Osteocyte (in vitro differentiated cells): ENCODE data around the gene AGO4. TPM values are rescaled to one million over a fixed set of nuclear protein-coding genes. Genes with fewer than 3 reads are reported as not detected.
"Not testable (repeated sequence)": the region's sequence is repeated elsewhere in the genome, so short reads cannot be mapped to it uniquely, and the experiment has no call there.

Experiments
- DNase-seq: peaks from one replicate; pipeline ENCODE4 v3.0.0; 2021; ENCODE audit warnings: mixed read lengths; ENCODE audit not compliant: unreplicated experiment; ENCODE audit errors: extremely low spot score
- H3K27ac Mint-ChIP-seq: one replicate; pipeline ENCODE4 v1.8.0; 2021; ENCODE audit warnings: mild to moderate bottlenecking, mixed read lengths; ENCODE audit not compliant: unreplicated experiment
- H3K27me3 Mint-ChIP-seq: one replicate; pipeline ENCODE4 v1.8.0; 2021; ENCODE audit warnings: mixed read lengths; ENCODE audit not compliant: unreplicated experiment
- H3K36me3 Mint-ChIP-seq: one replicate; pipeline ENCODE4 v1.8.0; 2021; ENCODE audit warnings: mixed read lengths; ENCODE audit not compliant: unreplicated experiment
- H3K4me1 Mint-ChIP-seq: one replicate; pipeline ENCODE4 v1.8.0; 2021; ENCODE audit warnings: mixed read lengths; ENCODE audit not compliant: unreplicated experiment
- H3K4me3 Mint-ChIP-seq: one replicate; pipeline ENCODE4 v1.8.0; 2021; ENCODE audit warnings: mild to moderate bottlenecking, moderate library complexity, mixed read lengths; ENCODE audit not compliant: unreplicated experiment
- H3K9me3 Mint-ChIP-seq: one replicate; pipeline ENCODE4 v1.8.0; 2021; ENCODE audit warnings: mixed read lengths; ENCODE audit not compliant: unreplicated experiment
- CTCF ChIP-seq: fragments of 200-600 bp; sonication (generic); IDR thresholded peaks from 2 replicates; pipeline ENCODE4 v1.5.0; 2021; ENCODE audit warnings: antibody characterized with exemption, mild to moderate bottlenecking, moderate library complexity
- total RNA-seq: library from RNA; stranded (reverse); gene quantifications from 2 replicates; pipeline ENCODE4 v1.2.1, GENCODE V29; 2021

AGO4 gene
- total RNA-seq, 1 donor from 2014 or later: 10.1 TPM

GRCh38 chr1:35866991-35867390 is 59.2 kb downstream of the AGO4 start:
- Mint-ChIP-seq H3K27ac (no peak overlapping the region), H3K9me3 (no peaks in the 10 kb centered on the region), H3K27me3 (no peaks in the 10 kb centered on the region), H3K4me1 (peaks cover 2% of the 10 kb centered on the region), H3K4me3 (no peak overlapping the region), H3K36me3 (no peaks in the 10 kb centered on the region)
- TF ChIP-seq CTCF: no peak
- no peak for DNase-seq

GRCh38 chr1:35869245-35869950 is 61.6 kb downstream of the AGO4 start:
- DNase-seq, H3K9me3 Mint-ChIP-seq, H3K4me3 Mint-ChIP-seq, H3K36me3 Mint-ChIP-seq, H3K4me1 Mint-ChIP-seq, H3K27ac Mint-ChIP-seq, H3K27me3 Mint-ChIP-seq: not testable (repeated sequence)

GRCh38 chr1:35870651-35871309 is 63.0 kb downstream of the AGO4 start:
- no peaks in the 10 kb centered on the region for H3K9me3 Mint-ChIP-seq
- no peak overlapping the region for H3K27ac Mint-ChIP-seq
- no peaks in the 10 kb centered on the region for H3K27me3 Mint-ChIP-seq
- no peak overlapping the region for H3K4me3 Mint-ChIP-seq
- no peak for DNase-seq
- no peaks in the 10 kb centered on the region for H3K36me3 Mint-ChIP-seq
- no peak for TF ChIP-seq CTCF
- no peaks in the 10 kb centered on the region for H3K4me1 Mint-ChIP-seq

GRCh38 chr1:35873243-35873750 is 65.5 kb downstream of the AGO4 start:
- no peak for TF ChIP-seq CTCF
- Mint-ChIP-seq H3K4me1 (no peaks in the 10 kb centered on the region), H3K9me3 (no peaks in the 10 kb centered on the region), H3K27ac (no peak overlapping the region), H3K36me3 (no peaks in the 10 kb centered on the region), H3K27me3 (no peaks in the 10 kb centered on the region), H3K4me3 (no peak overlapping the region)
- DNase-seq: no peak

DNA sequence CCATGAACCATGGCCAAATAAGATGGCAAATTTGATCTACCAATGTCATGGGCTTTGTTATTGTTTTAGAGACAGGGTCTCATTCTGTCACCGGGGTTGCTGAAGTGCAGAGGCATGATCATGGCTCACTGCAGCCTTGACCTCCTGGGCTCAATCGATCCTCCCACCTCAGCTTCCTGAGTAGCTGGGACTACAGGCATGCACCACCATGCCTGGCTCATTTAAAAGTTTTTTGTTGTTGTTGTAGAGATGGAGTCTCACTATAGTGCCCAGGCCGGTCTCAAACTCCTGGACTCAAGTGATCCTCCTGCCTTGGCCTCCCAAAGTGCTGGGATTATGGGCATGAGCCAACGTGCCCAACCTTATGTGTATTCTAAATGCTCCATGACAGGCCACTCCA is 66.3 kb downstream of the AGO4 start:
- not testable (repeated sequence) for H3K27me3 Mint-ChIP-seq, H3K36me3 Mint-ChIP-seq, H3K4me3 Mint-ChIP-seq, H3K4me1 Mint-ChIP-seq, H3K27ac Mint-ChIP-seq, DNase-seq, H3K9me3 Mint-ChIP-seq

GRCh38 chr1:35876988-35877387 is 69.2 kb downstream of the AGO4 start:
- Mint-ChIP-seq H3K4me1 (no peaks in the 10 kb centered on the region), H3K9me3 (no peaks in the 10 kb centered on the region), H3K27me3 (no peaks in the 10 kb centered on the region), H3K36me3 (no peaks in the 10 kb centered on the region), H3K4me3 (no peak overlapping the region), H3K27ac (no peak overlapping the region)
- no peak for TF ChIP-seq CTCF
- DNase-seq: no peak
